OCI-LY3 (cell line): ENCODE results near the gene FERMT1.

Experiments
- EZH2phosphoT487 ChIP-seq: fragments of 200-600 bp; shearing (Covaris generic); IDR thresholded peaks from 2 replicates; pipeline ENCODE4 v1.6.1; 2018; ENCODE audit warnings: antibody characterized with exemption, mixed run types, low read depth
- TF ChIP-seq, protein P1 (sequence below): fragments of 200-600, 300-600 bp; sonication (generic); IDR thresholded peaks from 2 replicates; pipeline ENCODE4 v1.5.1; 2014; ENCODE audit warnings: antibody characterized with exemption, low read length, low read depth

DNA sequence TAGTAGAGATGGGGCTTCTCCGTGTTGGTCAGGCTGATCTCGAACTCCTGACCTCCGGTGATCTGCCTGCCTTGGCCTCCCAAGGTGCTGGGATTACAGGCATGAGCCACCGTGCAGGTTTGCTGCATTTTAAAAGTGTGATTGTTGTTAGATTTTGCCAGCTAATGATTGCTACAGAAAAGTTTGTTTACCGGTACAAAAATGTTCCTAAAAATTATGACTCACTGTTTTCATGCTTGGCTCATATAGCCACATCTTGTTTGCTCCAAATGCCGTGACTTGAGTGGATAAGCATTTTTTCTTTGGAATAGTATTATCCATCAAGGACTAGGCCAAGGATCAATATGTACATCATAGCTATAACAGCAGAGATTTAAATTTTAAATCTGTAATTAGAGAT, 93.3 kb downstream of the FERMT1 start:
- TF ChIP-seq, protein P1, sequence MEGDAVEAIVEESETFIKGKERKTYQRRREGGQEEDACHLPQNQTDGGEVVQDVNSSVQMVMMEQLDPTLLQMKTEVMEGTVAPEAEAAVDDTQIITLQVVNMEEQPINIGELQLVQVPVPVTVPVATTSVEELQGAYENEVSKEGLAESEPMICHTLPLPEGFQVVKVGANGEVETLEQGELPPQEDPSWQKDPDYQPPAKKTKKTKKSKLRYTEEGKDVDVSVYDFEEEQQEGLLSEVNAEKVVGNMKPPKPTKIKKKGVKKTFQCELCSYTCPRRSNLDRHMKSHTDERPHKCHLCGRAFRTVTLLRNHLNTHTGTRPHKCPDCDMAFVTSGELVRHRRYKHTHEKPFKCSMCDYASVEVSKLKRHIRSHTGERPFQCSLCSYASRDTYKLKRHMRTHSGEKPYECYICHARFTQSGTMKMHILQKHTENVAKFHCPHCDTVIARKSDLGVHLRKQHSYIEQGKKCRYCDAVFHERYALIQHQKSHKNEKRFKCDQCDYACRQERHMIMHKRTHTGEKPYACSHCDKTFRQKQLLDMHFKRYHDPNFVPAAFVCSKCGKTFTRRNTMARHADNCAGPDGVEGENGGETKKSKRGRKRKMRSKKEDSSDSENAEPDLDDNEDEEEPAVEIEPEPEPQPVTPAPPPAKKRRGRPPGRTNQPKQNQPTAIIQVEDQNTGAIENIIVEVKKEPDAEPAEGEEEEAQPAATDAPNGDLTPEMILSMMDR: no peak
- TF ChIP-seq EZH2phosphoT487: no peak
